Activated CD4-positive, alpha-beta memory T cell treated with anti-CD3 and anti-CD28 coated beads, Interleukin-2, amount 10 ng/mL, durations not matched to agents 7 days and 5 days (primary cell): ENCODE results near the gene TVP23B. TPM values are rescaled to one million over a fixed set of nuclear protein-coding genes. Genes with fewer than 3 reads are reported as not detected.
"Not testable (repeated sequence)": the region's sequence is repeated elsewhere in the genome, so short reads cannot be mapped to it uniquely, and the experiment has no call there.

ENCODE experiments used
- CTCF ChIA-PET: fragments of 350-600 bp; sonication (Branson Sonifier 250); formaldehyde crosslinking; loops from one replicate; lab custom pipeline; 2021; ENCODE audit warnings: antibody characterized with exemption, inconsistent platforms; lab: Charles Lee
- POLR2A ChIA-PET: fragments of 350-600 bp; sonication (Branson Sonifier 250); formaldehyde crosslinking; loops from one replicate; lab custom pipeline; 2021; ENCODE audit warnings: antibody characterized with exemption; lab: Charles Lee
- DNase-seq: peaks from one replicate; pipeline ENCODE4 v3.0.0-alpha.2; 2020
- H3K27ac Mint-ChIP-seq: one replicate; pipeline ENCODE4 v1.8.0; 2021; ENCODE audit warnings: mild to moderate bottlenecking, mixed read lengths
- H3K27me3 Mint-ChIP-seq: one replicate; pipeline ENCODE4 v1.8.0; 2021; ENCODE audit warnings: mixed read lengths
- H3K36me3 Mint-ChIP-seq: one replicate; pipeline ENCODE4 v1.8.0; 2021; ENCODE audit warnings: low read depth, mixed read lengths
- H3K4me1 Mint-ChIP-seq: one replicate; pipeline ENCODE4 v1.8.0; 2021; ENCODE audit warnings: mixed read lengths
- H3K4me3 Mint-ChIP-seq: one replicate; pipeline ENCODE4 v1.8.0; 2021; ENCODE audit warnings: mild to moderate bottlenecking, mixed read lengths
- H3K9me3 Mint-ChIP-seq: one replicate; pipeline ENCODE4 v1.8.0; 2021; ENCODE audit warnings: mixed read lengths
- total RNA-seq, 2 experiments: library from RNA; stranded (reverse); gene quantifications; one replicate each; pipeline ENCODE4 v1.2.3, GENCODE V29; 2021

TVP23B gene
- total RNA-seq: 10 to 100 TPM; 25.5 to 27.4 TPM

DNA sequence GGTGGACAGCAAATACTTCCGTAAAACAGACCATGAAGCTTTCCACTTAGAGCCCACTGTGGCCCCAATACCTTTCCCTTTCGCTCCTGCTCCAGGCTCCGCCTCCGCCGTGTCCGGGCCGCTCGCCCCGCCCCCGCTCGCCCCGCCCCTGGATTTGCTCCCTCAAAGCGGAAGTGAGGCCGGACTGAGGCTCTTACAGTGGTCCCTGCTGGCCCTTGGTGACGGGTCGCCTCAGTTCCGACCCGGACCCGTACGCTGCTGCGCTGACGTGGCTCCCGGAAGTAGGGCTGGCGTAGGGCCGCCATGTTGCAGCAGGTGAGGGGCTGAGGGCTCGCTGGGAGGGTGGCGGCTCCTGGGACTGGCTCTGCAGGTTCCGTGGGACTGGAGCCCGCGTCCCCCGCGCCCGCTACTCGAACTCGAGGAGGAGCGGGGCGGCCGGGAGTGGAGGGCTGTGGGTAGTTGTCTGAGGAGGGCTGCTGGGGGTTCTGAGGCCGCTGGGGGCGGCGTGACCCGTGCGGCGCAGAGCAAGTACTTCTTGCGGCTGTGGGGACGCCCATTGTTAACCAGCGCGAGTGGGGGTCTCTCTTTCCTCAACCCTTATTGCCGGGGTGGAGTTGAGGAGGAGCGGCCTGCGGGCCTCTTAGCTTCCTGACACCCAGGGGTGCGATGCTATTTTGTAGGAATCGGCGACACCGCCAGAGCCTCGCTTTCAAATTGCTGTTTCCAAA, at the start of gene TVP23B:
Gene TVP23B (plus strand): TSS at position 193 of the 728 bp plus-strand sequence. CDS start 111 bp downstream, at position 304.
- DNase-seq: peak; percentile 98
- H3K36me3 Mint-ChIP-seq: peaks cover 13% of the 10 kb centered on the region
- peak within 1 kb of the TSS; percentile 90 for H3K4me3 Mint-ChIP-seq
- POLR2A ChIA-PET, H3K9me3 Mint-ChIP-seq, H3K27me3 Mint-ChIP-seq: not testable (repeated sequence)
- CTCF ChIA-PET: interaction anchor here (0.7 kb wide), 1 partner anchor 155 kb away, joined by 5 read pairs; no protein-coding TSS in a partner anchor
- peak within 1 kb of the TSS; percentile 91 for H3K27ac Mint-ChIP-seq
- peaks cover 24% of the 10 kb centered on the region for H3K4me1 Mint-ChIP-seq

DNA sequence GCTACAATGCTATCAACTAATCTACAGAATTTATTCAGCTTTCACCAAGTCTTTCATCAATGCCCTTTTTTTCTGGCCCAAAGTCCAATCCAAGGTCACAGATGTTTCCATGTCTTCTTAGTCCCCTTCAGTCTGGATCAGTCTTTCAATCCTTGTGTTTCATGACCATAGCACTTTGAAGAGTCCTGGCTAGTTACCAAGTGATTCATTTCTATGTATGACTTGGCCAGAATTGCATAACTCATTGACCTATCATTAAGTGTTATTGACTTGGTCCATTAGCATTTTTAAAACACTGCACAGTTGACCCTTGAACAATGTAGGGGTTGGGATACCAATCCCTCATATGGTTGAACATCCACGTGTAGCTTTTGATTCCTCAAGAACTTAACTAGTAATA, 48.5 kb upstream of the TVP23B start:
- H3K27ac Mint-ChIP-seq, H3K9me3 Mint-ChIP-seq, POLR2A ChIA-PET, H3K4me1 Mint-ChIP-seq, H3K27me3 Mint-ChIP-seq, CTCF ChIA-PET, H3K4me3 Mint-ChIP-seq, DNase-seq, H3K36me3 Mint-ChIP-seq: not testable (repeated sequence)

DNA sequence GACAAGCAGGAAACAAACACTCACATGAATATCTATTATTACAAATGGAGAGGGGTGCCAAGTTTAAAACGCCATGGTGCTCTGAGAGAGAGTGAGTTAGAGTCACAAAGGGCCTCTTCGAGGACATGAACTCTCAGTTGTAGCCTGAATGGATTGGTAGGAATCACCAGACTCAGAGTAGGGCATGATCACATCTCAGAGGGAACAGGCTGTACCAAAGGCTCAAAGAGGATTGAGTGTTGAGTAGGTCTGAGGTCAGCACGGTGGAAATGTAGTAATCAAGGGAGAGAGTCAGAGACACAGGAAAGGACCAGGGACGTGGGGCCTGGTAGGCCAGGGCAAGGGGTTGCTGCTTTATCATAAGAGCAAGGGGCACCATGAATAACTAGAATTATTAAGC, 47.6 kb upstream of the TVP23B start:
- H3K4me1 Mint-ChIP-seq, H3K36me3 Mint-ChIP-seq, H3K9me3 Mint-ChIP-seq, H3K4me3 Mint-ChIP-seq, DNase-seq, CTCF ChIA-PET, H3K27me3 Mint-ChIP-seq, POLR2A ChIA-PET, H3K27ac Mint-ChIP-seq: not testable (repeated sequence)

DNA sequence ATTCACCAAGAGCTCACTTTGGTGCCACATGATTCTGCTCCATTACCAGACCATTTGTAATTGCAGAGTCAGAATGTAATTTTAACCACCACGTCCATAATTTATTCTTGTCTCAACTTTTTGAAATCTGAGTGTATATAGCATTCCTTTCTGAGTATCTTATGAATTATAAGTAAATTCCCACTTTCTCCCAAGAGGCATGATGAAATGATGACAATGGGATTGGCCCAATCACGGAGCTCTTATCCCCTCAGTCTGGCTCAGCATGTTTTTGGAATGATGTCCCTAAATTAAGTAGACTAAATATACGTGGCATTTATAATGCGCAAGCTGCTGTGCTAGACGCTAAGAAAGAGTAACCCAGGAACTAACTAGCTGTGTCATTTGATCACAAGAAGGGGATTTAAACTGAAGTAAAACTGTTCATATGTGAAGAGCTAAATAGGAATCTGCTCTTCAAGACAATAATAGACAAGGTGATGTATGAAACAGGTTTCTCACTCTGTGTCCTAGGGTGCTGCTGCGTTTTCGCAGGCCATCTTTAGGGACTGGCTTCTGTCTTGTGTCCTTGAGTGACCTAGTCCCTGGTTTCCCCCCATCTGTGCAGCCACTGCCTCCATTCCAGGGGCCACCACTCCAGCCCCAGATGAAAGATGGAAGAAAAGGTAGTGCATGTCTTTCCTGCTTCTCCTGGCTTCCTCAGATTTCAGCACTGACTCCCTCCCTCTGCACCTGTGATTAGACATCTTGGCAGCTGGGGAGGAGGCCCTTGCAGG, 41.2 kb upstream of the TVP23B start:
- POLR2A ChIA-PET, H3K4me3 Mint-ChIP-seq, H3K9me3 Mint-ChIP-seq, H3K27me3 Mint-ChIP-seq, H3K4me1 Mint-ChIP-seq, DNase-seq, H3K36me3 Mint-ChIP-seq, CTCF ChIA-PET, H3K27ac Mint-ChIP-seq: not testable (repeated sequence)

DNA sequence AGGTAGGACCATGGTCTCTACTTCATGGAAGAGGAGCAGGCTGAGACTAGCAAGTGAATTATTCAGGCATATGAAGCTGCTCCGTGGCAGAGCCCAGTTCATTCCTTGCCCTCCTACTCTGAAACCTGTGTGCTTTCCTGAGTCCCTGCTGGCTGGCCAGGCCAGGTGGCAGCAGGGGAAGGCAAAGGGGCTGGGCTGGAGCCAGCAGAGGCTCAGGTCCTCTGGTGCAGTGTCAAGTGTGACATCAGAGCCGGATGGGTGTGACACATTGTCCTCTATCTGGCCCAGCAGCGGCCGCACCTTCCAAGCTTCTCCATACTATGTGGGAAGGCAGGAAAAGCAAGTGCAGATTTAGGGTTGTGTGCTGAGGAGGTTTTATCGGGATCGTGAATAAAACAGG, 39.8 kb upstream of the TVP23B start:
- CTCF ChIA-PET, DNase-seq, H3K9me3 Mint-ChIP-seq, H3K4me3 Mint-ChIP-seq, H3K36me3 Mint-ChIP-seq, H3K27ac Mint-ChIP-seq, H3K4me1 Mint-ChIP-seq, H3K27me3 Mint-ChIP-seq, POLR2A ChIA-PET: not testable (repeated sequence)

DNA sequence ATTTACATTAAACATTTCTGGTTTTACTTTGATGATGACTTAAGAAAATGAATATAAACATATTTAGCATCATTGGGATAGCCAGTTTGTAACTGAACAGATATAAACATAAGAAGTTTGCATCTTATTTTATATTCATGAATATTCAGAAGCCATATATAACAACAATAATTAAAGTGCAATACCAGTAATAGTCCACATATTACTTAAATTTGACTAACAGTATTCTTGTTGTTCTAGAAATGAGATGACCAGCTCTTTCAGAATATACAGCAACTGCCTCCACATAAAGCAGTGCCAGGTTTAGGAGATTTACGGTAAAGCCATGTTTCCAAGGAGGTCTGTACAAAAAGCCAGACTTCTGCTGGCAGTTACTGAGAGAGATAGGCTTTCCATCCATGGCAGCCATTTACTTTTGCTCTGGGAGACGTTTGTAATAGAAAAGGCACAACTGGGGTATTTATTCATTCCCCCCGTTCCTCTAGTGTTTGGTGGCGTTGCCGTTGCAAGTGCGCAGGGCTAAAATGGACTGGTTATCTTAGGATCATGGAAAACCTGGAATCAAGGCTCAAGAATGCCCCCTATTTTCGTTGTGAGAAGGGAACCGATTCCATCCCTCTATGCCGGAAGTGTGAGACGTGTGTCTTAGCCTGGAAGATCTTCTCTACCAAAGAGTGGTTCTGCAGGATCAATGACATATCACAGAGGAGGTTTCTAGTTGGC, 37.1 kb upstream of the TVP23B start, which contains the start of gene FBXW10:
Gene FBXW10 (plus strand): TSS at position 356 of the 723 bp plus-strand sequence. CDS start 191 bp downstream, at position 547.
- CTCF ChIA-PET, H3K4me1 Mint-ChIP-seq: not testable (repeated sequence)

DNA sequence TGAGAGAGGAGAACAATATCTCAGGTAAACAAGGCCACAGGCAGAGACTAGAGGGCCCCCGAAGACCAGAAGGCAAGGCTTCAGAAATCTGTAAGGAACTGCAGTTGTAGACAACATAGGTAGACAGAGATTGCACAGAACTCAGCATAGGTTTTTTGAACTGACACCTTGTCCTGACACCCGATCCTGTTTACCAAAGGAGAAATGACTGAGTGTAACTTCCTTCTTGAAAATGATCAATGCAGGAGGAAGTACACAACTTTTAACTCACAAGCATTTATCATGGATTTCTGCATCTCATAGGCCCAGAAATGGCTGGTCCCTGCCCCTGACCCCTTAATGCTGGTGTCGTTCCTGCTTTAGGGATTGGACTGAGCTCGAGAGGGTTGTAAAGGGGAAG, 36.3 kb upstream of the TVP23B start:
- DNase-seq, CTCF ChIA-PET, H3K36me3 Mint-ChIP-seq, H3K27me3 Mint-ChIP-seq, H3K4me3 Mint-ChIP-seq, H3K9me3 Mint-ChIP-seq, H3K4me1 Mint-ChIP-seq, H3K27ac Mint-ChIP-seq, POLR2A ChIA-PET: not testable (repeated sequence)

More for the DNA sequence above, 37.1 kb upstream of the TVP23B start, which contains the start of gene FBXW10:
- H3K9me3 Mint-ChIP-seq, H3K27ac Mint-ChIP-seq, H3K36me3 Mint-ChIP-seq, H3K4me3 Mint-ChIP-seq, POLR2A ChIA-PET, DNase-seq, H3K27me3 Mint-ChIP-seq: not testable (repeated sequence)

DNA sequence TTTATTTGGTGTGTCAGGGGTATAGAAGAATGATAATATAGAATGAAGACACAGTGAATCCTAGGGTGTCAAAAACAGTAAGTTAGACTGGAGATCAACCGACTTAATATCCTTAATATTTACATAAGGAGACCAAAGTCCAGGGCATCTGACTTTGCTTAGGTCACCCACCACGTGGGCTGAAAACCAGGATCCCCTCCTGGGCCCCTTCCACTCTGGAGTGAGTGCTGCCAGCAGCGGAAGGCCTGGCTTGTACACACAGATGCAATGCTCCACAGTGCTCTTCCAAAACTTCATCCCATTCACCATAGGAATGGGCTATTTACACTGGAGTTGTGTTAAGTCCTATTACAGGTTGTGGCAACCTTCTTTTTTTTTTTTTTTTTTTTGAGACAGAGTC, 34.4 kb upstream of the TVP23B start:
- H3K27me3 Mint-ChIP-seq, H3K27ac Mint-ChIP-seq, POLR2A ChIA-PET, H3K36me3 Mint-ChIP-seq, H3K4me1 Mint-ChIP-seq, H3K4me3 Mint-ChIP-seq, DNase-seq, CTCF ChIA-PET, H3K9me3 Mint-ChIP-seq: not testable (repeated sequence)

DNA sequence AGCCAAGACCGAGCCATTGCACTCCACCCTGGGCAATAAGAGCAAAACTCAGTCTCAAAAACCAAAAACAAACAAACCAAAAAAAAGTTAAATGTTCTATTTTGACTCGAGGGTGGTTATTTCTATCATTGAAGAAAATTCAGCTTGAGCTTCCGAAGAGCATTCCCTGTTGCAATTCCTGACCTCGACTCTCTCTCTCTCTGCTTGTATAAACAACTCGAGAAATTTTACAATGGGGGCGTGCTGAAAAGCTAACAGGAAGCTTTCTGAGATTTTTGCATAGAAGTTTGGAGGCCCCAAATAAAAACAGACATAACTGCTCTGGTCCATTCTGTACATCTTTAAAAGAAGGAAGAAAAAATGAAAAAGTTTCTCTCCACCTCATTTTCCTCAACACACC, 33.5 kb upstream of the TVP23B start:
- H3K36me3 Mint-ChIP-seq, H3K27ac Mint-ChIP-seq, CTCF ChIA-PET: not testable (repeated sequence)

DNA sequence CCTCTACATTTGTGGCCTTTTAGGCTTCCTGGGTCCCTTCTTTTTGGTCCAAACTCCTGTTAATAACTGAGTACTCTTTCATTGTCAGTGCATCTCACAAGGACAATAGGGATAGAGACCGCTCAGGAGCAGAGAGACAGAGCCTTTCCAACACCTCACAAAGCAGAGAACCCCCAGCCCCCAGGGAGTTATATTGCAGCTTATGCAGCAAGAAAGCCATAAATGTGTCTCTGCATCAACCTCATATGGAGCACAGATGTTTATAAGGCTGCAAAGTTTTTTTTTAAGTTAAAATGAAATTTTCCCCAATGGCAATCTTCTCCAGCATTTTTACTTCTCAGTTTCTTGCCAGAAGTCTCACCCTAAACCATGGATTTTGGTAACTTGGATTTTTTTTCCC, 30.7 kb upstream of the TVP23B start:
- H3K4me3 Mint-ChIP-seq, H3K27me3 Mint-ChIP-seq, H3K9me3 Mint-ChIP-seq, POLR2A ChIA-PET, CTCF ChIA-PET, H3K27ac Mint-ChIP-seq, H3K4me1 Mint-ChIP-seq, DNase-seq, H3K36me3 Mint-ChIP-seq: not testable (repeated sequence)

More for the DNA sequence above, 33.5 kb upstream of the TVP23B start:
- H3K9me3 Mint-ChIP-seq, H3K4me1 Mint-ChIP-seq, H3K27me3 Mint-ChIP-seq, H3K4me3 Mint-ChIP-seq, POLR2A ChIA-PET, DNase-seq: not testable (repeated sequence)

DNA sequence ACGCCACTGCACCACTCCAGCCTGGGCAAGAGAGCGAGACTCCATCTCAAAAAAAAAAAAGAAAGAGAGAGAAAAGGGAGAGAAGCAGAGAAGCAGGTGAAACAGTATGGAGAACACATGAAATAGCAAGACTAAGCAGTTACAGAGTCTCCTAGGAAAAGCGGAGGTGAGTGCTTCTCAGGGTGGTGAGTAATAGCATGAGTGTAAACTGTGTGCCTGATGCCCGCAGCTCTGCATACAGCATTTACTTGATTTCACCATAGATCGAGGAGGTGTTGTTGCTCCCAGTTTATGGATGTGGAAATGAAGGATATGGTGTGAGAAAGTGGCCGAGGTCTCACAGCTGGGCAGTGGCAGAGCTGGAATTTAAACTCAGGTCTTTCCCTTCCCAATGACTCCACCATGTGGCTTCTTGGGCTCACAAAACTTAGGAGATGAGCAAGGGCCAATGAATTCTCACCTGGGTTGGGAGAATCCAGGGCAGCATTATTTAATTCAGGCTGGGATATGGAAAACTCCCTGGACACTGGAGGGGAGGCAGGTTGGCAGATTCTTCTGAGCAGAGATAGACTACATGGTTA, 27.1 kb upstream of the TVP23B start:
- H3K36me3 Mint-ChIP-seq, H3K4me3 Mint-ChIP-seq, CTCF ChIA-PET, H3K9me3 Mint-ChIP-seq, H3K4me1 Mint-ChIP-seq, H3K27me3 Mint-ChIP-seq, DNase-seq, POLR2A ChIA-PET, H3K27ac Mint-ChIP-seq: not testable (repeated sequence)

DNA sequence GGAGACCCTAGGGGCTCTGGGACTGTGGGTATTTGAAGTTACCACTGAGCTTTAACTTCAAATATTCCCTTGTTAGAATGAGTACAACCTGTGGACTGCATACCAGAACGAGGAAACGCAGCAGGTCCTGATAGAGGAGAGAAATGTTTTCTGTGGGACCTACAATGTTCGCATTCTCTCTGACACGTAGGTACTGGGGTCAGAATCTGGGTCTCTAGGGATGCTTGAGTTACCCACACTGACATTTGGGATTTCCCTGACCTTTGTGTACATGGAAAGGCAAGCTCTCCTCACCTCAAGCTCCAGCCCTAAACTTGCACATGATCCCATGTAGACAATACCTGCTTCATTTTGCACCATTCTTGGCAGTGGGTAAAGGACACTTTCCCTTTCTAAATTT, 25.0 kb upstream of the TVP23B start:
- CTCF ChIA-PET, H3K27ac Mint-ChIP-seq, H3K27me3 Mint-ChIP-seq, H3K36me3 Mint-ChIP-seq, H3K4me3 Mint-ChIP-seq, H3K4me1 Mint-ChIP-seq, POLR2A ChIA-PET, H3K9me3 Mint-ChIP-seq, DNase-seq: not testable (repeated sequence)
